Adipocyte (in vitro differentiated cells): Measurements from ENCODE around the gene DNAJB2.
"Not testable (repeated sequence)": the region's sequence is repeated elsewhere in the genome, so short reads cannot be mapped to it uniquely, and the experiment has no call there.

Source experiments
- DNase-seq: peaks from one replicate; pipeline ENCODE4 v3.0.0-alpha.2; 2015; ENCODE audit warnings: low read depth
- H3K27me3 ChIP-seq: replicated peaks from 2 replicates; pipeline ENCODE4 v1.7.0; 2013; ENCODE audit warnings: mild to moderate bottlenecking, low read length, moderate library complexity; ENCODE audit not compliant: control insufficient read depth, insufficient read depth
- H3K36me3 ChIP-seq: 2 replicates; pipeline ENCODE4 v1.7.0; 2013; ENCODE audit warnings: low read length, mild to moderate bottlenecking, moderate library complexity; ENCODE audit not compliant: control insufficient read depth, insufficient read depth, severe bottlenecking
- H3K4me1 ChIP-seq: 2 replicates; pipeline ENCODE4 v1.7.0; 2013; ENCODE audit warnings: mild to moderate bottlenecking, low read length, moderate library complexity; ENCODE audit not compliant: control insufficient read depth, insufficient read depth
- H3K4me3 ChIP-seq: 2 replicates; pipeline ENCODE4 v1.7.0; 2013; ENCODE audit warnings: mild to moderate bottlenecking, low read length, moderate library complexity
- H3K9ac ChIP-seq: 2 replicates; pipeline ENCODE4 v1.7.0; 2013; ENCODE audit warnings: mild to moderate bottlenecking, low read length, moderate library complexity
- H3K9me3 ChIP-seq: 2 replicates; pipeline ENCODE4 v1.7.0; 2013; ENCODE audit warnings: mild to moderate bottlenecking, low read length, moderate library complexity; ENCODE audit not compliant: control insufficient read depth

Gene DNAJB2

DNA sequence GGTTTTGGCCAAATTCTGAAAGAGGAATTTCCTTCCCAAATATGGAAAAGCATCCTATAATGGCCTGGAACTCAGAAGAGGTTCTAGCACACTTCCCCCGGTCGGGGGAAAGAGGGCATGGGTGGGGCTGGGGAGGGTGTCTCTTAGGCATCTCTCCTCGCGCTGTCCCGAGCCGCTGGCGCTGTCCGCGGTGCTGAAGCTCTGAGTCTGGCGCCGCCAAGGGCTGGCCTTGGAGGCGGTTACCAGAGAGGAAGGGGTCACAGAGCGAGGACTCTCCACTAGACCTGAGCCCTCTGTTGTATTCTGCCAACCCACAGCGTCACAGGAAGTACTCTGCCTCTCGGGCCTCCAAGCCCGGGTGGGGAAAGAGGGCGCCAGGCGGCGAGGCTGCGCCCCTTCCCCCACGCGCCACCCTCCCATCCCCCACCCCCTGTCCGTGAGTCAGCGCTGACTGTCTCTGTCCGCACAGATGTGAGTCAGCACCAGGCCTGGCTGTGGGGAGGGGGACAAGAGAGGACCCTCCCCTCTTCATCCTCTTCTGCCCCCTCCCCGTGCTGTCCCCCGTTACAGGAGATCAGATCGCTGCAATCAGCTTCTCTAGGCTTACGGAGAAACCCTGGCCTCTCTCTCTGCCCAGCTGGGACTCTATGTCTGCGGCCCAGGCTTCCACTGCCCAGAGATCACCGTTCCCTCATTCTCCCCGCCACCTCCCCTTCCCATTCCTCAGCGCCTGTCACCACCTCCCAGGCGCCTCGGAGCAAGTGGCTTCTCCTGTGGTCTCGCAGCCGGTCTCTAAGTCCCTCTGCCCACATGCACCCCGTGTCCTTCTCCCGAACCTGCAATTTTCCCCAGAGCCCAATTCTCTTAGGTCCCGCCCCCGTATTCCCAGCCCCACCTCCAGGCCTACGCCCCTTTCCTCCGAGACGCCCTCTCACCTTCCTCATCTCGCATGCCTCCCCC, 29.3 kb downstream of the DNAJB2 start:
- DNase-seq = peak; percentile 85
- H3K36me3 ChIP-seq = no peaks in the 10 kb centered on the region
- H3K4me1 ChIP-seq = no peaks in the 10 kb centered on the region
- peaks cover 30% of the 10 kb centered on the region for H3K27me3 ChIP-seq
- no peaks in the 10 kb centered on the region for H3K9me3 ChIP-seq
- no peak overlapping the region for H3K4me3 ChIP-seq
- no peak overlapping the region for H3K9ac ChIP-seq

DNA sequence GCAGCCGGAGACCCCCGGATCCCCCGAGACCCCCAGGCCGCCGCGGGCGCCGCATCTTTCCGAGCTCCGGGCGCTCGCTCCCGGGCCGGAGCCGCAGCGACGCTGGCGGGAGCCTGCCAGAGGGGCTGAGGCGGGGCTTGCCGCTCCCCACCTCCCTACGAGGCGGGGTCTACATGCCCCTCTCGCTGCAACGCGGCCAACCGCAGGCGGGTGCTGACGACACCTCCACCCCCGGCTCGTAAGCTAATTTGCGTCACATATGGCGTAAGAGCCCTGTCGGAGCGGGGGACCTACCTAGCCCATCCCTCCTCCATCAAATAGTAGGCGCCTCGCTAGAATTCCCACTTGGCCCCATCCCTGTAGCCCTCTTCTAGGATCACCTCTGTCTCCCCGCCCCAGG, 30.1 kb downstream of the DNAJB2 start, which contains the start of gene PTPRN:
TSS of gene PTPRN (minus strand) at position 124 of the 400 bp plus-strand sequence. CDS start at position 55, 69 bp downstream.
- Histone ChIP-seq H3K27me3 (peaks cover 25% of the 10 kb centered on the region), H3K4me1 (no peaks in the 10 kb centered on the region), H3K36me3 (no peaks in the 10 kb centered on the region), H3K9ac (no peak within 1 kb of the TSS), H3K9me3 (no peaks in the 10 kb centered on the region), H3K4me3 (no peak within 1 kb of the TSS)
- no peak for DNase-seq

DNA sequence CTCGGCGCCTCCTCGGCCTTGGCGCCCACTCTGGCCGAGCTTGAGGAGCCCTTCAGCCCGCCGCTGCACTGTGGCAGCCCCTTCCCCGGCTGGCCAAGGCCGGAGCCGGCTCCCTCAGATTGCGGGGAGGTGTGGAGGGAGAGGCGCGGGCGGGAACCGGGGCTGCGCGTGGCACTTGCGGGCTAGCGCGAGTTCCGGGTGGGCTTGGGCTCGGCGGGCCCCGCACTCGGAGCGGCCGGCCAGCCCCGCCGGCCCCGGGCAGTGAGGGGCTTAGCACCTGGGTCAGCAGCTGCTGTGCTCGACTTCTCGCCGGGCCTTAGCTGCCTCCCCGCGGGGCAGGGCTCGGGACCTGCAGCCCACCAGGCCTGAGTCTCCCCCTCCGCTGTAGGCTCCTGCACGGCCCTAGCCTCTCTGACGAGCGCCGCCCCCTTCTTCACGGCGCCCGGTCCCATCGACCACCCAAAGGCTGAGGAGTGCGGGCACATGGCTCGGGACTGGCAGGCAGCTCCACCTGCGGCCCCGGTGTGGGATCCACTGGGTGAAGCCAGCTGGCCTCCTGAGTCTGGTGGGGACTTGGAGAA, 33.6 kb downstream of the DNAJB2 start:
- not testable (repeated sequence) for DNase-seq, H3K4me3 ChIP-seq, H3K9me3 ChIP-seq, H3K4me1 ChIP-seq, H3K9ac ChIP-seq, H3K36me3 ChIP-seq
- peaks cover 24% of the 10 kb centered on the region for H3K27me3 ChIP-seq

DNA sequence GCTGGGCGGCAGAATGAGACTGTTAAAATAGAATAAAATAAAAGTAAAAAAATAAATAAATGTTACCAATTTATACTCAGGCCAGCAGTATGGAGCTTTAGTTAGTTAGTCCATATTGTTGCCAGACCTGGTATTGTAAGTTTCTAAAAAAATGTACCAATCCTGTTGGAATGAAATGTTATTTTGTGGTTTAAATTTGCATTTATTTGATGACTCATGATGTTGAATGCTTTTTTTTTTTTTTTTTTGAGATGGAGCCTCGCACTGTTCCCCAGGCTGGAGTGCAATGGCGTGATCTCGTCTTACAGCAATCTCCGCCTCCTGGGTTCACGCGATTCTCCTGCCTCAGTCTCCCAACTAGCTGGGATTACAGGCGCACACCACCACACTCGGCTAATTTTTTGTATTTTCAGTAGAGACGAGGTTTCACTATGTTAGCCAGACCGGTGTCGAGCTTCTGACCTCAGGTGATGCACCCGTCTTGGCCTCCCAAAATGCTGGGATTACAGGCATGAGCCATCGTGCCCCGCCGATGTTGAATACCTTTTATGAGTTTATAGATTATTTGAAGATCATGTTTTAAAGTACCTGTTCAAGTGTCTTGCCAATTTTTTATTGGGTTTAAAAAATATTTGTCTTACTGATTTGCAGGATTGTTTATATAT, 35.8 kb downstream of the DNAJB2 start:
- H3K4me3 ChIP-seq = no peak overlapping the region

DNA sequence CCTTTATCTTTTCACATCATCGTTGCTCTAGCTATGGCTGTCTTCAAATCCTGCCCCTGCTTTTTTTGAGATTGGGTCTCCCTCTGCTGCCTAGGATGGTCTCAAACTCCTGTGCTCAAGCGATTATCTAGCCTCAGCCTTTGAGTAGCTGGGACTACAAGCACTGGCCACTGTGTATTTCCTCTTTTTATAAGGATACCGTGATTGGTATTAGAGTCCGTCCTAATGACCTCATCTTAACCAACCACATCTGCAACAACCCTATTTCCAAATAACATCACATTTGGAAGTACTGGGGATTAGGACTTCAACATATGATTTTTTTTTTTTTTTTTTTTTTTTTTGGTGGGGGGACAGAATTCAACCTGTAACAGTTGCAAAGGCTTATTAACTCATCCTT, 44.3 kb downstream of the DNAJB2 start:
- Histone ChIP-seq H3K9ac (no peak overlapping the region), H3K4me1 (no peaks in the 10 kb centered on the region), H3K36me3 (no peaks in the 10 kb centered on the region), H3K27me3 (peaks cover 61% of the 10 kb centered on the region), H3K4me3 (no peak overlapping the region), H3K9me3 (no peaks in the 10 kb centered on the region)
- no peak for DNase-seq

More for the DNA sequence above, 35.8 kb downstream of the DNAJB2 start:
- no peaks in the 10 kb centered on the region for H3K4me1 ChIP-seq
- no peak overlapping the region for H3K9ac ChIP-seq
- DNase-seq = peak; percentile 13
- H3K9me3 ChIP-seq = no peaks in the 10 kb centered on the region
- H3K27me3 ChIP-seq = peaks cover 18% of the 10 kb centered on the region
- H3K36me3 ChIP-seq = no peaks in the 10 kb centered on the region

DNA sequence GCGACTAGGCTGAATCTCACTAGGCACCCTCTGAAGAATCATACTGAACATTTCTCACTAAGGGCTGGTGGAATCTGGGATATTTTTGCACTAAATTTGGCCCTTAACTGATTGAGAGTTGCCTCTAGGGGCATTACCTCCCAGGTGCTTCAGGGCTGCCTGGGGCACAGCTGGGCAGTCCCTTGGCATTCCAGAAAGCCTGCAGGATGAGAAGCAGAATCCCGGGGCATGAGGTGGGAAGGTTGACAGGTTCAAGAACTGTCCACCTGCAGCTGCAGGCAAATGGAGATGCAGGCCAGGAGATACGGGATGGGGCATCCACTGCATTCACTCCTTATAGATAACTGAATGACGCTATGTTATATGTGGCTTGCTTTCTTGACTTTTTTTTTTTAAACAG, 46.0 kb downstream of the DNAJB2 start:
- peaks cover 72% of the 10 kb centered on the region for H3K27me3 ChIP-seq
- no peaks in the 10 kb centered on the region for H3K4me1 ChIP-seq
- H3K4me3 ChIP-seq = no peak overlapping the region
- no peaks in the 10 kb centered on the region for H3K9me3 ChIP-seq
- H3K9ac ChIP-seq = no peak overlapping the region
- no peak for DNase-seq
- H3K36me3 ChIP-seq = no peaks in the 10 kb centered on the region

DNA sequence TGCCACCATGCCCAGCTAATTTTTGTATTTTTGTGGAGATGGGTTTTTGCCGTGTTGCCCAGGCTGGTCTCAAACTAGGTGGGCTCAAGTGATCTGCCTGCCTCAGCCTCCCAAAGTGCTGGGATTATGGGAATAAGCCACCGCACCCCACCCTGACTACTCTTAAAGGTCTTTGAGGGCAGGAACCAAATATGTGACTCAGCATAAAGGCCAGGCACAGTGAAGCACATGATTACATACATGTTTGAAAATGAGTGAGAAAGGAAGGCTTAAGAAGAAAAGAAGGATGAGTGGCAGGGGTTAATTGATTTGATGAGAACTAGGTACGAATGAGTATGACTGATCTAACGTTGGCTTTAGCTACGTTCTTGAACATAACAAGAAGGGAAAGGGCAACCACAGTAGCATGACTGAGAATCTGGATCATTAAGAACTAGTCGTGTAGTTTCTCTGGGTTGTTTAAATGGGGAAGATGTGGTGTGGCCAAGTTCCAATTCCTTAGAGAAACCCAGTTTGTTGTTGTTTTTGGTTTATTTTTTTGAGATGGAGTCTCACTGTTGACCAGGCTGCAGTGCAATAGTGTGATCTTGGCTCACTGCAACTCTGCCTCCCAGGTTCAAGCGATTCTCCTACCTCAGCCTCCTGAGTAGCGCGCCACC, 46.6 kb downstream of the DNAJB2 start:
- Histone ChIP-seq H3K9me3 (no peaks in the 10 kb centered on the region), H3K4me1 (no peaks in the 10 kb centered on the region), H3K36me3 (no peaks in the 10 kb centered on the region), H3K9ac (no peak overlapping the region), H3K4me3 (no peak overlapping the region), H3K27me3 (peaks cover 78% of the 10 kb centered on the region)
- no peak for DNase-seq

DNA sequence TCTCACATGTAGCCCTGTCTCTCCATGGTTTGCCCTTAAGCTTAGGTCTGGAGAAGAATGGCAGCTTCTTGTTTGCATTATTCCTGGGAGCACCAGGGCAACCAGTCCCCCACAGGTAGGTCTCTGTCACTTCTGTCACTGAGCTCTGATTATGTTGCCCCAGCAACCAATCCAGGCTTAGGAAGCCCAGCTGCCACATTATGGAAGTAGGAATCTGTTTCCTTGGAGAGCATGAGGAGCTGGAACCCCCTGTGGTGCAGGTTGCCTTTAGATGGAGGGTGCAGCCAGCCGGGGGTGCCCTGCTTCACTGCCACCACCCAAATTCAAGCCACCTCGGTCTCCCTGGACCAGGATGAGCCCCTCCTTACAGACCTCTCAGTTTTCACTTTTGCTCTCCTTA, 48.6 kb downstream of the DNAJB2 start:
- DNase-seq = no peak
- Histone ChIP-seq H3K27me3 (peaks cover 87% of the 10 kb centered on the region), H3K4me3 (no peak overlapping the region)

DNA sequence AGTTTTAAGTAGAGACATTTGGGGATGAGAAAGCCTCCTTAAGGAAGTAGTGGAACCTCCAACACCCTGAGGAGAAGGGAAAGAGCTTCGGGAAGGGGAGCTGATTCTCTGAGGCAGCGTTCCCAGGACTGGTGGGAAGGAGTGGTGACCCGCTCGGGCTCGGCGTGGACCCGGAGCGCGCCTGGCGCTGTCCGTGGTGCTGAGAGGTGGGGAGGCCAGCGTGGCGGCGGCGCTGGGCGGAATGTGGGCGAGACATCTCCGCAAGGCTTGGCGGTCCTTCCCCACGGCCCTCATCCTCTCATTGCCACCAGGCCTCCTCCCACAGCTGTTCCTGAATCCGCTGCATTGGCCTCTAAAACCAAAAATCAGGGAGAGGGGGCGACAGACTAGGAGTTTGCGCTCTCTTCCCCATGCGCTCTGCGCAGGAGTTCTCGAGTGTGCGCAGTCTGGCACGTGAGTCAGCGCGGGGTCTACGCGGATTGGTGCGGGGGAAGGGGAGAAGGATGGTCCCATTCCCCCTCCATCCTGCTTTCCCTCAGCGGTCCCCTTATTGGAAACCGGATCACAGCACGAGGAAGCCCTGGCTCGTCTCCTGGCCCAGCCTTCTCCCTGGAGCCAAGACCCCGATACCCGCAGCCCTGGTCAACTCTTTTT, 52.5 kb downstream of the DNAJB2 start:
- Histone ChIP-seq H3K36me3 (no peaks in the 10 kb centered on the region), H3K4me3 (no peak overlapping the region), H3K9ac (no peak overlapping the region), H3K9me3 (no peaks in the 10 kb centered on the region), H3K27me3 (peaks cover 82% of the 10 kb centered on the region), H3K4me1 (no peaks in the 10 kb centered on the region)
- peak; percentile 56 for DNase-seq

More for the DNA sequence above, 48.6 kb downstream of the DNAJB2 start:
- no peaks in the 10 kb centered on the region for H3K36me3 ChIP-seq
- no peaks in the 10 kb centered on the region for H3K4me1 ChIP-seq
- no peak overlapping the region for H3K9ac ChIP-seq
- H3K9me3 ChIP-seq = no peaks in the 10 kb centered on the region

DNA sequence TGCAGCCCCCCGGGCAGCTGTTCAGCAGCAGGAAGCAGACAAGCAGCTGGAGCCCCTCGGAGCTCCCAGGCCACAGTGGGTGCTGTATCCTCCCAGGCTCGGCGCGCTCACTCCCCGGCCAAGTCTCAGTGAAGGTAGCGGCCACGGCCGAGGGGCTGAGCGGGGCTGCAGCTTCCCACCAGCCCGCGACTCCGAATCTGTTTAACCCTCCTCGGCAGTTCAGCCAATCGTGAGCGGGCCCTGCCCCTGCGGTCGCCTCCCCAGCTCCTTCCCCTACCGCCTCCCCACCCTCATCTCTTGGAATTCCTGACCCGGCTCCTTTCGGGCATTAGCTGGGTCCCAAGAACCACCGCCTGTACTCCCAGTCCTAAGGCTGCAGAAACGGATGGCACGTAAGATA, 53.4 kb downstream of the DNAJB2 start, which contains the start of gene RESP18:
TSS of gene RESP18 (minus strand) at position 203 of the 400 bp plus-strand sequence.
- peaks cover 74% of the 10 kb centered on the region for H3K27me3 ChIP-seq
- no peak within 1 kb of the TSS for H3K4me3 ChIP-seq
- no peak for DNase-seq
- no peaks in the 10 kb centered on the region for H3K36me3 ChIP-seq
- H3K9me3 ChIP-seq = no peaks in the 10 kb centered on the region
- H3K4me1 ChIP-seq = no peaks in the 10 kb centered on the region
- H3K9ac ChIP-seq = no peak within 1 kb of the TSS
